T-cell (primary cell): ENCODE data around the gene SLC25A22. TPM values are rescaled to one million over a fixed set of nuclear protein-coding genes. Genes with fewer than 3 reads are reported as not detected.

ENCODE experiments used
- ATAC-seq, 4 experiments: fragments of 200-7000 bp in 3 of 4; fragments of 150-1000 bp in 1 of 4; cut with Tn5 transposase; replicated peaks in 1 of 4; 1 replicate in 3 of 4; 2 replicates in 1 of 4; pipeline ENCODE4 v1.10.0; 2021; ENCODE audit warnings: moderate library complexity in 3 of 4, mild to moderate bottlenecking in 2 of 4, moderate number of reproducible peaks in 1 of 4
- CTCF ChIA-PET, 2 donors: fragments of 300-600 bp; sonication (Branson Sonifier 250); formaldehyde crosslinking; loops; one replicate each; lab custom pipeline; 2022; ENCODE audit warnings: antibody characterized with exemption in 2 of 2; lab: Charles Lee
- POLR2A ChIA-PET, 2 donors: fragments of 300-600 bp; sonication (Branson Sonifier 250); formaldehyde crosslinking; loops; one replicate each; lab custom pipeline; 2022; ENCODE audit warnings: antibody characterized with exemption in 2 of 2; lab: Charles Lee
- DNase-seq, 35 experiments: peaks; one replicate each; pipeline versions ENCODE4 v3.0.0 to v3.0.0-alpha.2; 2013 to 2023
- H3K27ac ChIP-seq: one replicate; pipeline ENCODE4 v1.5.1; 2013; ENCODE audit warnings: low read length
- H3K27me3 ChIP-seq, 2 experiments: replicated peaks in 1 of 2; 1 replicate in 1 of 2; 2 replicates in 1 of 2; pipeline versions ENCODE4 v1.6.1 to v1.7.0; 2013; ENCODE audit warnings: low read length in 1 of 2, mixed read lengths in 1 of 2; ENCODE audit not compliant: control insufficient read depth in 2 of 2, insufficient read depth in 2 of 2; ENCODE audit errors: extremely low read depth in 1 of 2
- H3K36me3 ChIP-seq, 2 donors: 1 replicate in 1 of 2; 2 replicates in 1 of 2; pipeline versions ENCODE4 v1.6.1 to v1.7.0; 2013; ENCODE audit warnings: low read length in 1 of 2; ENCODE audit not compliant: control insufficient read depth in 2 of 2, insufficient read depth in 1 of 2; ENCODE audit errors: extremely low read depth in 1 of 2
- H3K4me1 ChIP-seq, 2 experiments: 1 replicate in 1 of 2; 2 replicates in 1 of 2; pipeline versions ENCODE4 v1.6.1 to v1.7.0; 2013; ENCODE audit warnings: low read length in 2 of 2, mixed read lengths in 1 of 2; ENCODE audit not compliant: insufficient read depth in 2 of 2, control insufficient read depth in 1 of 2; ENCODE audit errors: extremely low read depth in 1 of 2
- H3K4me3 ChIP-seq, 2 donors: 1 replicate in 1 of 2; 2 replicates in 1 of 2; pipeline versions ENCODE4 v1.5.1 to v1.7.0; 2013; ENCODE audit warnings: mild to moderate bottlenecking in 2 of 2, low read length in 1 of 2, moderate library complexity in 1 of 2; ENCODE audit not compliant: control insufficient read depth in 1 of 2; ENCODE audit errors: extremely low read depth in 1 of 2
- H3K9me3 ChIP-seq: 2 replicates; pipeline ENCODE4 v1.7.0; 2013
- H3K27ac Mint-ChIP-seq, 2 donors: one replicate each; pipeline ENCODE4 v1.8.0; 2020 to 2021; ENCODE audit warnings: mild to moderate bottlenecking in 2 of 2, mixed read lengths in 2 of 2
- H3K27me3 Mint-ChIP-seq, 2 donors: one replicate each; pipeline ENCODE4 v1.8.0; 2021 to 2022; ENCODE audit warnings: mixed read lengths in 2 of 2
- H3K36me3 Mint-ChIP-seq: one replicate; pipeline ENCODE4 v1.8.0; 2021; ENCODE audit warnings: mixed read lengths
- H3K4me1 Mint-ChIP-seq, 3 donors: one replicate each; pipeline ENCODE4 v1.8.0; 2020 to 2022; ENCODE audit warnings: mixed read lengths in 3 of 3, mild to moderate bottlenecking in 1 of 3
- H3K4me3 Mint-ChIP-seq, 3 donors: one replicate each; pipeline ENCODE4 v1.8.0; 2020 to 2022; ENCODE audit warnings: mild to moderate bottlenecking in 3 of 3, mixed read lengths in 3 of 3, moderate library complexity in 3 of 3
- H3K9me3 Mint-ChIP-seq, 3 donors: one replicate each; pipeline ENCODE4 v1.8.0; 2020 to 2022; ENCODE audit warnings: mixed read lengths in 3 of 3
- WGBS: methylation state at CpG from one replicate; pipeline ENCODE4 v1.1.5; 2013; ENCODE audit warnings: missing lambda C conversion rate; ENCODE audit not compliant: insufficient coverage; 5-methylcytosine and 5-hydroxymethylcytosine counted together
- total RNA-seq, 35 experiments: library from RNA in 6 of 35; stranded (reverse) in 6 of 35; fragments of 120-200 nt in 1 of 35; gene quantifications; one replicate each; pipeline versions ENCODE4 v1.2.1 to v1.2.4 and lab custom pipeline; 2013 to 2026

The SLC25A22 gene
- total RNA-seq, 5 donors from 2014 or later (not counting 1 experiment from before 2014, with no cell fraction given) = 22.4 to 37.4 (median 35.1) TPM

- H3K4me3 ChIP-seq = no peak overlapping the region
- no peaks in the 10 kb centered on the region for H3K27me3 Mint-ChIP-seq
- no peak overlapping the region for H3K27ac Mint-ChIP-seq
- H3K9me3 ChIP-seq = no peaks in the 10 kb centered on the region
- DNase-seq = no peak
- POLR2A ChIA-PET = no interaction called here
- 87% methylated on average over 2 of the region's 8 CpGs for WGBS
- H3K36me3 ChIP-seq = peaks cover 10 to 47% of the 10 kb centered on the region in 2 donors
- H3K4me1 ChIP-seq = peaks cover 0 to 5% of the 10 kb centered on the region in 2 experiments
- peaks cover 13% of the 10 kb centered on the region for H3K36me3 Mint-ChIP-seq
- no peak overlapping the region for H3K4me3 Mint-ChIP-seq
- no peaks in the 10 kb centered on the region for H3K27me3 ChIP-seq
- H3K4me1 Mint-ChIP-seq = peaks cover 0 to 2% (median 0%) of the 10 kb centered on the region in 3 donors
- no peaks in the 10 kb centered on the region for H3K9me3 Mint-ChIP-seq
- CTCF ChIA-PET = interaction anchor here in 1 of 2 donors (0.7 kb wide), 1 partner anchor 273 kb away, joined by 3 read pairs; no protein-coding TSS in a partner anchor
- ATAC-seq = no peak
- no peak overlapping the region for H3K27ac ChIP-seq
Observed at GRCh38 chr11:765802-766091, 32.3 kb downstream of the SLC25A22 start.

DNA sequence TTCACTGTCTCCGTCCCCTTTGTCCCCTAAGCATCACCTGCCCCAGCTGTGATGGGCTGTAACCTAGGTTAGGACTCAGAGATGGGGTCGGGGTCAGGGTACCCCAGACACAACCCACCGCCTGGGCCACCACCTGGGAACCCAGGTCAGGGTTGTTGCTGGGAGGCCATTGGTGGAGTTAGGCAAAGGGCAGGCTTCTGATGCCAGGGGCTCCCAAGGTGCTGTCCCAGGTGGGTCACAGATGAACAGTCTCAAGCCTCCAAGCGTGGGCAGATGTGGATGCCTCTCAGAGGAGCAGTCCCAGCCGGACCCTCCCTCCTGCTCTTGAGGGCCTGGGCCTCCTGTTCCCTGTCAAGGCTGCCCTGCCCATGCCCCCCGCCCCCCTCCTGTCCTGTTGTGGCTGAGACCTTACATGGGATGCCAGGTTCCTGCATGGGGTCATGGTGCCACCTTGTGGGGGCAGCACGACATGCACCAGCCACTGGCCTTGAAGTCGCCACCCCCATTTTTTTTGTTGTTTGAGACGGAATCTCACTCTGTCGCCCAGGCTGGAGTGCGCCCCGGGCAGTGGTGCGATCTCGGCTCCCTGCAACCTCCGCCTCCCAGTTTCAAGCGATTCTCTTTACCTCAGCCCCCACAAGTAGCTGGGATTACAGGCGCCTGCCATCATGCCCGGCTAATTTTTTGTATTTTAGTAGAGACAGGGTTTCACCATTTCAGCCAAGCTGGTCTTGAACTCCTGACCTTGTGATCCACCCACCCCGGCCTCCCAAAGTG is 32.9 kb downstream of the SLC25A22 start:
- CTCF ChIA-PET = interaction anchor here in 1 of 2 donors (0.7 kb wide), 1 partner anchor 272 kb away, joined by 3 read pairs; no protein-coding TSS in a partner anchor
- POLR2A ChIA-PET = no interaction called here
- no peaks in the 10 kb centered on the region for H3K27me3 Mint-ChIP-seq

GRCh38 chr11:764322-765024 is 33.6 kb downstream of the SLC25A22 start:
- no peak overlapping the region for H3K4me3 Mint-ChIP-seq
- ATAC-seq (no peak), DNase-seq (no peak)
- H3K9me3 ChIP-seq = no peaks in the 10 kb centered on the region
- 89% methylated on average over 12 of the region's 18 CpGs for WGBS
- H3K27ac Mint-ChIP-seq = no peak overlapping the region
- H3K4me1 Mint-ChIP-seq = peaks cover 0 to 2% (median 0%) of the 10 kb centered on the region in 3 donors
- H3K4me1 ChIP-seq = peaks cover 0 to 5% of the 10 kb centered on the region in 2 experiments
- peaks cover 14 to 53% of the 10 kb centered on the region in 2 donors for H3K36me3 ChIP-seq
- no peak overlapping the region for H3K4me3 ChIP-seq
- H3K27me3 Mint-ChIP-seq = no peaks in the 10 kb centered on the region
- peaks cover 18% of the 10 kb centered on the region for H3K36me3 Mint-ChIP-seq
- CTCF ChIA-PET = no interaction called here
- H3K9me3 Mint-ChIP-seq = no peaks in the 10 kb centered on the region
- POLR2A ChIA-PET = no interaction called here
- H3K27me3 ChIP-seq = no peaks in the 10 kb centered on the region
- H3K27ac ChIP-seq = no peak overlapping the region

More for the DNA sequence above, 32.9 kb downstream of the SLC25A22 start:
- no peaks in the 10 kb centered on the region for H3K9me3 ChIP-seq
- Mint-ChIP-seq H3K9me3 (no peaks in the 10 kb centered on the region), H3K4me3 (no peak overlapping the region), H3K27ac (peak overlapping the region in 1 of 2 donors; percentile 48), H3K36me3 (peaks cover 14% of the 10 kb centered on the region), H3K4me1 (peaks cover 0 to 2% (median 0%) of the 10 kb centered on the region in 3 donors)
- ATAC-seq (peak; percentile 76 to 83 (median 83)), DNase-seq (peak; percentile 40 to 79 (median 62))
- peaks cover 10 to 46% of the 10 kb centered on the region in 2 donors for H3K36me3 ChIP-seq
- H3K4me3 ChIP-seq = no peak overlapping the region
- WGBS = 68% methylated on average over 10 of the region's 19 CpGs
- H3K4me1 ChIP-seq = peaks cover 0 to 5% of the 10 kb centered on the region in 2 experiments
- H3K27ac ChIP-seq = no peak overlapping the region
- H3K27me3 ChIP-seq = no peaks in the 10 kb centered on the region

DNA sequence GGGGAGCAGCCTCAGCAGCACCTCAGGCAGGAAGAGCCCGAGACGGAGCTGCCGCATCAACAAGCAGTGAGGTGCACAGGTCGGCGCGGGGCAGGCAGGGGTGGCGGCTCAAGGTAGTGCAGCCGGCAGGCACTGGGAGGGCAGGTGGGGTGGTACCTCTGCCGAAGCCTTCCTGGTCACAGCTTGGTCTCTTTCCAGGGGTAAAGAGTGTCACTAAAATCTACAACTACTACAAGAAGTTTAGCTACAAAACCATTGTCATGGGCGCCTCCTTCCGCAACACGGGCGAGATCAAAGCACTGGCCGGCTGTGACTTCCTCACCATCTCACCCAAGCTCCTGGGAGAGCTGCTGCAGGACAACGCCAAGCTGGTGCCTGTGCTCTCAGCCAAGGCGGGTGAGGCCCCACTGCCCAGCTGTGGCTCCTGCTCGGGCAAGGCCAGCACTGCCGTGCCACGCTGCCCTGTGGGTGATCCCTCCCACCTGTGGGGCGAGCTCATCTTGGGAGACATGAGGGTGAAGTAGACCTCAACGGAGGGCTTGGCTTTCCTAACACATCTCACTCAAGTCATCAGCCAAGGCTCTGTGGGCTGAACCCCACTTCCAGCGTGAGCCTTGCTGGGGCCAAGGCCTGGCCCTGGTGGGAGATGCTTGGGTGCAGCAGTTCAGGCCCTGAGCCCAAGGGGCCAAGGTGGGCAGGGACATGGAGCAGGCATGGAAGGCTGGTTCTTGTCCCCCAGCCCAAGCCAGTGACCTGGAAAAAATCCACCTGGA is 34.3 kb downstream of the SLC25A22 start:
- Histone ChIP-seq H3K4me3 (no peak overlapping the region), H3K9me3 (no peaks in the 10 kb centered on the region), H3K36me3 (peaks cover 14 to 58% of the 10 kb centered on the region in 2 donors), H3K4me1 (peaks cover 0 to 5% of the 10 kb centered on the region in 2 experiments), H3K27ac (no peak overlapping the region), H3K27me3 (no peaks in the 10 kb centered on the region)
- Mint-ChIP-seq H3K4me3 (no peak overlapping the region), H3K4me1 (peaks cover 0 to 2% (median 0%) of the 10 kb centered on the region in 3 donors), H3K27ac (no peak overlapping the region), H3K36me3 (peaks cover 18% of the 10 kb centered on the region), H3K27me3 (no peaks in the 10 kb centered on the region), H3K9me3 (no peaks in the 10 kb centered on the region)
- POLR2A ChIA-PET = no interaction called here
- DNase-seq (no peak), ATAC-seq (no peak)
- CTCF ChIA-PET = interaction anchor here in 1 of 2 donors (0.6 kb wide), 1 partner anchor 175 kb away, joined by 6 read pairs; no protein-coding TSS in a partner anchor
- WGBS = 96% methylated on average over 7 of the region's 22 CpGs

DNA sequence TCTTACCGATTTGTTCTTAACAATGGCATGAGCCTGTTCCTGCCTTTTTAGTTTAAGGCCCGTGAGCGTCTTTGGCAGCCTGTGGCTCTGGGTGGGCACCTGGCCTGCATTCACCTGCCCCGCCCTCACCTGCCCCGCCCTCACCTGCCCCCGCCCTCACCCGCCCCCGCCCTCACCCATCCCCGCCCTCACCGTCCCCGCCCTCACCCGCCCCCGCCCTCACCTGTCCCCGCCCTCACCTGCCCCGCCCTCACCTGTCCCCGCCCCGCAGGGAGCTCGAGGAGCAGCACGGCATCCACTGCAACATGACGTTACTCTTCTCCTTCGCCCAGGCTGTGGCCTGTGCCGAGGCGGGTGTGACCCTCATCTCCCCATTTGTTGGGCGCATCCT is 35.0 kb downstream of the SLC25A22 start:
- peaks cover 0 to 2% (median 0%) of the 10 kb centered on the region in 3 donors for H3K4me1 Mint-ChIP-seq
- ATAC-seq = no peak
- H3K27ac Mint-ChIP-seq = peak overlapping the region in 1 of 2 donors; percentile 52
- H3K27me3 Mint-ChIP-seq = no peaks in the 10 kb centered on the region
- Histone ChIP-seq H3K9me3 (no peaks in the 10 kb centered on the region), H3K4me1 (peaks cover 0 to 5% of the 10 kb centered on the region in 2 experiments), H3K4me3 (no peak overlapping the region), H3K27me3 (no peaks in the 10 kb centered on the region), H3K36me3 (peaks cover 14 to 59% of the 10 kb centered on the region in 2 donors), H3K27ac (no peak overlapping the region)
- no peaks in the 10 kb centered on the region for H3K9me3 Mint-ChIP-seq
- CTCF ChIA-PET = interaction anchor here in 1 of 2 donors (0.5 kb wide), 1 partner anchor 386 kb away, joined by 5 read pairs; no protein-coding TSS in a partner anchor
- WGBS = 100% methylated on average over 1 of the region's 24 CpGs
- POLR2A ChIA-PET = no interaction called here
- peaks cover 18% of the 10 kb centered on the region for H3K36me3 Mint-ChIP-seq
- DNase-seq = no peak
- no peak overlapping the region for H3K4me3 Mint-ChIP-seq
